Smooth muscle cell (in vitro differentiated cells): ENCODE data around the gene DOCK4. TPM values are rescaled to one million over a fixed set of nuclear protein-coding genes. Genes with fewer than 3 reads are reported as not detected.
A peak's percentile ranks its signal among the peaks of the same experiment; 100 is the strongest.

Experiments
- DNase-seq: peaks from one replicate; lab custom pipeline; 2025; ENCODE audit not compliant: unreplicated experiment; lab: John Stamatoyannopoulos, UW
- H2AFZ ChIP-seq: fragments of 200-600 bp; sonication (generic); 2 replicates; pipeline ENCODE4 v1.6.0; 2016; ENCODE audit warnings: antibody characterized with exemption, low read depth, mild to moderate bottlenecking
- H3F3A ChIP-seq: fragments of 200-600 bp; sonication (generic); 2 replicates; pipeline ENCODE4 v1.6.0; 2017; ENCODE audit warnings: antibody characterized with exemption, low read depth
- H3K27ac ChIP-seq: fragments of 200-600 bp; sonication (generic); 2 replicates; pipeline ENCODE4 v1.5.1; 2016; ENCODE audit warnings: low read depth, mild to moderate bottlenecking
- H3K27me3 ChIP-seq: fragments of 200-600 bp; sonication (generic); 2 replicates; pipeline ENCODE4 v1.6.1; 2016; ENCODE audit warnings: low read depth, mild to moderate bottlenecking
- H3K36me3 ChIP-seq: fragments of 200-600 bp; sonication (generic); 2 replicates; pipeline ENCODE4 v1.5.1; 2016; ENCODE audit warnings: low read depth
- H3K4me1 ChIP-seq: fragments of 200-600 bp; sonication (generic); 2 replicates; pipeline ENCODE4 v1.5.1; 2016; ENCODE audit warnings: low read depth
- H3K4me2 ChIP-seq: fragments of 200-600 bp; sonication (generic); 2 replicates; pipeline ENCODE4 v1.6.0; 2016; ENCODE audit warnings: mild to moderate bottlenecking
- H3K4me3 ChIP-seq: fragments of 200-600 bp; sonication (generic); 2 replicates; pipeline ENCODE4 v1.5.1; 2016; ENCODE audit warnings: mild to moderate bottlenecking
- H3K79me2 ChIP-seq: fragments of 200-600 bp; sonication (generic); 2 replicates; pipeline ENCODE4 v1.6.0; 2016; ENCODE audit warnings: low read depth, mild to moderate bottlenecking
- H3K9ac ChIP-seq: fragments of 200-600 bp; sonication (generic); 2 replicates; pipeline ENCODE4 v1.6.0; 2016; ENCODE audit warnings: low read depth
- H3K9me3 ChIP-seq: fragments of 200-600 bp; sonication (generic); replicated peaks from 2 replicates; pipeline ENCODE4 v1.5.1; 2016; ENCODE audit warnings: low read depth
- H4K20me1 ChIP-seq: fragments of 200-600 bp; sonication (generic); 2 replicates; pipeline ENCODE4 v1.6.0; 2016; ENCODE audit warnings: low read depth
- CTCF ChIP-seq: fragments of 200-600 bp; sonication (generic); IDR thresholded peaks from 2 replicates; pipeline ENCODE4 v1.5.1; 2017; ENCODE audit warnings: borderline replicate concordance, mild to moderate bottlenecking, antibody characterized with exemption; ENCODE audit not compliant: insufficient read depth, poor library complexity, severe bottlenecking
- WGBS: methylation state at CpG from one replicate; pipeline ENCODE4 v1.1.7; 2016; ENCODE audit warnings: low lambda C conversion rate; 5-methylcytosine and 5-hydroxymethylcytosine counted together
- polyA plus RNA-seq: library from polyadenylated mRNA; unstranded; fragments of >200 nt; fragmentation: Nextera tagmentation; extraction: Ambion mirVana; gene quantifications from 2 replicates; pipeline ENCODE4 v1.2.1, GENCODE V29; 2016
- total RNA-seq: library from RNA; depleted of rRNA; stranded (reverse); fragments of >200 nt; gene quantifications from 2 replicates; pipeline ENCODE4 v1.2.3, GENCODE V29; 2014

DOCK4 gene
- total and polyA plus RNA-seq, 2 experiments from 2014 or later, result 7.4 to 20.5 TPM

- H3K4me3 ChIP-seq, result no peak overlapping the region
- 92% methylated on average over 4 of the region's 4 CpGs for WGBS
- no peak overlapping the region for H3K27ac ChIP-seq
- no peaks in the 10 kb centered on the region for H3K9me3 ChIP-seq
- peaks cover 24% of the 10 kb centered on the region for H3K79me2 ChIP-seq
- H3K4me1 ChIP-seq, result peaks cover 10% of the 10 kb centered on the region
- H3F3A ChIP-seq, result no peaks in the 10 kb centered on the region
- H4K20me1 ChIP-seq, result no peaks in the 10 kb centered on the region
- H3K9ac ChIP-seq, result no peak overlapping the region
- H3K4me2 ChIP-seq, result no peak overlapping the region
- no peak for DNase-seq
- no peak overlapping the region for H2AFZ ChIP-seq
- H3K27me3 ChIP-seq, result no peaks in the 10 kb centered on the region
- H3K36me3 ChIP-seq, result no peaks in the 10 kb centered on the region
- no peak for TF ChIP-seq CTCF
These were observed 117.6 kb downstream of the DOCK4 start for GRCh38 chr7:112088484-112089016.

- 79% methylated on average over 3 of the region's 3 CpGs for WGBS
- Histone ChIP-seq H3K9me3 (no peaks in the 10 kb centered on the region), H3K36me3 (no peaks in the 10 kb centered on the region), H2AFZ (no peak overlapping the region), H3K27me3 (no peaks in the 10 kb centered on the region), H3K4me1 (peaks cover 10% of the 10 kb centered on the region), H3K4me3 (no peak overlapping the region), H3K9ac (no peak overlapping the region), H3F3A (no peaks in the 10 kb centered on the region), H3K79me2 (peaks cover 28% of the 10 kb centered on the region), H4K20me1 (no peaks in the 10 kb centered on the region), H3K27ac (no peak overlapping the region), H3K4me2 (no peak overlapping the region)
- no peak for DNase-seq
- no peak for TF ChIP-seq CTCF
These were observed 119.5 kb downstream of the DOCK4 start for GRCh38 chr7:112086496-112087254.

- Histone ChIP-seq H3K4me1 (peaks cover 17% of the 10 kb centered on the region), H3K4me3 (no peak overlapping the region), H3K79me2 (peaks cover 22% of the 10 kb centered on the region), H3K9ac (no peak overlapping the region), H3K9me3 (no peaks in the 10 kb centered on the region), H4K20me1 (no peaks in the 10 kb centered on the region), H3K27me3 (no peaks in the 10 kb centered on the region), H2AFZ (peak overlapping the region; percentile 49), H3K4me2 (peak overlapping the region; percentile 70), H3F3A (no peaks in the 10 kb centered on the region), H3K36me3 (no peaks in the 10 kb centered on the region), H3K27ac (peak overlapping the region; percentile 75)
- TF ChIP-seq CTCF, result no peak
- WGBS, result 44% methylated on average over 3 of the region's 3 CpGs
- DNase-seq, result no peak
These were observed 121.7 kb downstream of the DOCK4 start for GRCh38 chr7:112084520-112084971.
